ENCODE results near the gene C2orf92. TPM values are rescaled to one million over a fixed set of nuclear protein-coding genes. Genes with fewer than 3 reads are reported as not detected.

C2orf92 gene
- total RNA-seq, 1 donor from 2014 or later = 11.0 TPM

DNA sequence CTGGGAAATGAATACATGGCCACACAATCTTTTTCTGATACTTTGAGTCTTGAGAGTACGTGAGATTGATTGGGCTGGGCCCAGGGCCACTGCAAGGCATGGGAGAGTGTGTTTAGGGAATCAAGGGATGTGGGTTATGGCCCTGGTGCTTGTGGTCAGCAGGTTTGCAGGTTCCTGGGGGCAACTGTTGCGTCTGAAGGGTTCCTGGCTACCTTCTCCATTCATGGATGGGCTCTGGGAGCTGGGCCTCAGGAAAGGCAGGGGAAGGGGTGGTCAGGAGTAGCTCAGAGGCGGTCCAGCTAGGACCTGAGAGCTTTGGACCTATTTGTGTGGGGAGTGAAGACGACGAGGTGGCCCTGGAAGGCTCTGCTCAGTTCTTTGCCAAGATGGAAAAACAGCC is 35.5 kb downstream of the C2orf92 start:
- Histone ChIP-seq H3K27me3 (no peaks in the 10 kb centered on the region), H3K27ac (no peak overlapping the region), H3K36me3 (no peaks in the 10 kb centered on the region), H3K4me3 (no peak overlapping the region), H3K4me1 (no peaks in the 10 kb centered on the region), H3K9me3 (no peaks in the 10 kb centered on the region)
- TF ChIP-seq, protein P1, sequence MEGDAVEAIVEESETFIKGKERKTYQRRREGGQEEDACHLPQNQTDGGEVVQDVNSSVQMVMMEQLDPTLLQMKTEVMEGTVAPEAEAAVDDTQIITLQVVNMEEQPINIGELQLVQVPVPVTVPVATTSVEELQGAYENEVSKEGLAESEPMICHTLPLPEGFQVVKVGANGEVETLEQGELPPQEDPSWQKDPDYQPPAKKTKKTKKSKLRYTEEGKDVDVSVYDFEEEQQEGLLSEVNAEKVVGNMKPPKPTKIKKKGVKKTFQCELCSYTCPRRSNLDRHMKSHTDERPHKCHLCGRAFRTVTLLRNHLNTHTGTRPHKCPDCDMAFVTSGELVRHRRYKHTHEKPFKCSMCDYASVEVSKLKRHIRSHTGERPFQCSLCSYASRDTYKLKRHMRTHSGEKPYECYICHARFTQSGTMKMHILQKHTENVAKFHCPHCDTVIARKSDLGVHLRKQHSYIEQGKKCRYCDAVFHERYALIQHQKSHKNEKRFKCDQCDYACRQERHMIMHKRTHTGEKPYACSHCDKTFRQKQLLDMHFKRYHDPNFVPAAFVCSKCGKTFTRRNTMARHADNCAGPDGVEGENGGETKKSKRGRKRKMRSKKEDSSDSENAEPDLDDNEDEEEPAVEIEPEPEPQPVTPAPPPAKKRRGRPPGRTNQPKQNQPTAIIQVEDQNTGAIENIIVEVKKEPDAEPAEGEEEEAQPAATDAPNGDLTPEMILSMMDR (IDR thresholded peaks at IDR 0.05) = no peak
- no peak for TF ChIP-seq POLR2AphosphoS5 (IDR thresholded peaks at IDR 0.05; ENCODE audit: insufficient read depth in 1 of 2, low read depth in 1 of 2)
- TF ChIP-seq POLR2A (IDR thresholded peaks at IDR 0.05) = no peak
- DNase-seq (ENCODE audit: extremely low spot score in 2 of 2) = peak; percentile 64 to 79
- intact Hi-C loops (cut with DNase I) = loop anchor here (10.0 kb wide), 1 partner anchor 1480 kb away; the partner anchor contains the start of genes MITD1 and MRPL30

DNA sequence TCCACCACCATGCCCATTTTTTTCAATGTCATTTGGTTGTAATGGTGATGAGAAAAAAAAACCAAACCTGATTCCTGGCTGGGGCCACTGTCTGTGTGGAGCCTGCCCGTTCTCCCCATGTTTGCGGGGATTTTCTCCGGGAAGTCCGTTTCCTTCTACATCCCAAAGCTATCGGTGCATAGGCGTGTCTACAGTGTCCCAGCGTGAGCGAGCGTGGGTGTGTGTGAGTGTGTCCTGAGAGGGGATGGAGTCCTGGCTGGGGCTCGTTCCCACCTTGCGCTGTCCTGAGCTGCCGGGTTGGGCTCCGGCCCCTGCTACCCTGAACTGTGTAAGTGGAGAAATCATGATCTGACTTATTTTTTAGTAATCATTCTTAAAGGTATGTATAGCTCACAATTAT is 36.6 kb downstream of the C2orf92 start:
- no peaks in the 10 kb centered on the region for H3K9me3 ChIP-seq
- H3K27me3 ChIP-seq = no peaks in the 10 kb centered on the region
- no peaks in the 10 kb centered on the region for H3K36me3 ChIP-seq
- no peak overlapping the region for H3K27ac ChIP-seq
- H3K4me3 ChIP-seq = no peak overlapping the region
- intact Hi-C loops (cut with DNase I) = loop anchor here (10.0 kb wide), 1 partner anchor 1479 kb away; the partner anchor contains the start of genes MITD1 and MRPL30
- DNase-seq (ENCODE audit: extremely low spot score in 2 of 2) = peak in 1 of 2 donors; percentile 60
- no peaks in the 10 kb centered on the region for H3K4me1 ChIP-seq
- TF ChIP-seq POLR2AphosphoS5 (IDR thresholded peaks at IDR 0.05; ENCODE audit: insufficient read depth in 1 of 2, low read depth in 1 of 2) (no peak), POLR2A (IDR thresholded peaks at IDR 0.05) (no peak)
- TF ChIP-seq, protein P1 (IDR thresholded peaks at IDR 0.05) = no peak

DNA sequence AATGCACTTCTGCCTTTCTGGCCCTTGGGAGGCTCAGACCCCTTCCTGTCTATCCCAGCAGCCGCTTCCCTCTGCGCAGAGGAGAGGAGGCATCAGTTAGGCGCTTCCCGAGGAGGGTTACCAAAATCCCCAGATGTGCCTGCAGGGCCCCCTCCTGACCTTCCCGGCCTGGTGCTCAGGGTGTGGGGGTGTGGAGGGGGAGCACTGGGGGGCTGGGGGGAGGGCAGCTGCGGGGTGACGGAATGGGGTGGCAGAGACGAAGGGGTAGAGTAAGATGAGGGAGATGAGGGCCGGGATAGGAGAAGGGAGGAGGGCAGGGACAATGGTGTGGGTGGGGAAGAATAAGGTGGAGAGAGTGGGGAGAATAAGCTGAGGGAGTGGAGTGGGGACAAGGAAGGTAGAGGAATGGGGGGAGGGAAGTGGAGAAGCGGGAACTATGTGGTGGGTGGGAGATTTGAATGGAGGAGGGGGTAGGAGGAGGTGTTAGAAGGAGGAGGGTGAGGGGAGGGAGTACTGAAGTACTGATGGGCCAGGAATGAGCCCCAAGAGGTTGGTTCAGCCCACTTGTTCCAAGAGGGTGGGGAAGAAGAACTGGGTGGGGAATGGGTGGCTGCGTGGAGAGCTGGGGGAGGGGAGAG is 37.3 kb downstream of the C2orf92 start:
- Histone ChIP-seq H3K27me3 (no peaks in the 10 kb centered on the region), H3K27ac (no peak overlapping the region), H3K4me3 (no peak overlapping the region), H3K9me3 (no peaks in the 10 kb centered on the region), H3K36me3 (no peaks in the 10 kb centered on the region), H3K4me1 (no peaks in the 10 kb centered on the region)
- peak in 1 of 2 donors; percentile 52 for DNase-seq (ENCODE audit: extremely low spot score in 2 of 2)
- TF ChIP-seq POLR2AphosphoS5 (IDR thresholded peaks at IDR 0.05; ENCODE audit: insufficient read depth in 1 of 2, low read depth in 1 of 2) (no peak), POLR2A (IDR thresholded peaks at IDR 0.05) (no peak)
- TF ChIP-seq, protein P1 (IDR thresholded peaks at IDR 0.05) = no peak
- intact Hi-C loops (cut with DNase I) = loop anchor here (10.0 kb wide), 1 partner anchor 1478 kb away; the partner anchor contains the start of genes MITD1 and MRPL30

DNA sequence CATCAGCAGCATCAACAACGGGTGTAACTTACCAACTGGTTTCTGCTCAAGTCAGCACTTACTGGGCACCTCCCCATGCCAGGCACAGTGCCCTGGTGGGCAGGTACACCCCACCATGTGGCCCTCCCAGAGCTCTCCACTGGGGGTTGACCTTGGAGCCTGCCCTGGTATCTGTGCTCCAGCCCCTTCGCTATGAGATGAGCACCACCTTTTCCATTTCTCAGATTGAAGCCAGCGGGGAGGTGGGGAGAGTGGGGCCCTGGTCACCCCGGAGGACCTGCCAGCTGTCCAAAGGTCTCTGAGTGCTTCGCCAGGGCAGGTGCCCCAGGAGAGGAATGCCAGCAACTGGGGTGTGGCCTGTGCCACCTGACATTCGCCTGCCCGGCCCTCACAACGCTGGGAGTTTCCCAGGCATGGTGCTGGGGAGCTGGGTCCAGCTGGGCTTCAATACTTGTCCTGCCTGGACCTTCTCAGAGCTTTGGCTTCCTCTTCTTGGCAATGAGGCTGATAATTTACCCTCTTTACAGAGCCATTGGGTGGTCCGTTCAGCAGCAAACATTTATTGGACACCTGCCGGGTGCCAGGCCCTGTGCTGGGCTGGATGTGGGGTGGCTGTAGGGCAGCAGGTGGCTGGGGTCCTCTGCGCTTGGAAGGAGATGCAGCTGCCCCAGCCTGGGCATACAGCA is 38.0 kb downstream of the C2orf92 start:
- TF ChIP-seq POLR2AphosphoS5 (IDR thresholded peaks at IDR 0.05; ENCODE audit: insufficient read depth in 1 of 2, low read depth in 1 of 2) (no peak), POLR2A (IDR thresholded peaks at IDR 0.05) (no peak)
- TF ChIP-seq, protein P1 (IDR thresholded peaks at IDR 0.05) = no peak
- intact Hi-C loops (cut with DNase I) = loop anchor here (10.0 kb wide), 1 partner anchor 1477 kb away; the partner anchor contains the start of genes MITD1 and MRPL30

DNA sequence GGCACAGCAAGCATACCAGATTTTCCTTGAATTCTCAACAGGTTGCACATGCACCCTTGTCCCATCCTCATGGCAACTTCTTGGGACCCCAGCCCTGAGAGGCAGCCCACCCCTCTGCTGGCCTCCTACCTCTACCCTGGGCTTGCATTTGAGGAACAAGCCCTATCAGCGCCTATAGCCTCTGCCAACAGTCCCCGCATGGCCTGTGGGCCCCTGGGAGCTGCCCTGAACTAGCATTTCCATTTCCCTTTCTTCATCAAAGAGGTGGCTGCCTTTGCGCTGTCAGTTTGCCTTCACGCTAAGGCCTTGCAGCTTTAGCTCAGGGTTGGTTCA is 38.5 kb downstream of the C2orf92 start:
- no peak overlapping the region for H3K27ac ChIP-seq
- H3K36me3 ChIP-seq = no peaks in the 10 kb centered on the region
- no peaks in the 10 kb centered on the region for H3K27me3 ChIP-seq
- TF ChIP-seq, protein P1 (IDR thresholded peaks at IDR 0.05) = no peak
- TF ChIP-seq POLR2AphosphoS5 (IDR thresholded peaks at IDR 0.05; ENCODE audit: insufficient read depth in 1 of 2, low read depth in 1 of 2) (no peak), POLR2A (IDR thresholded peaks at IDR 0.05) (no peak)
- H3K9me3 ChIP-seq = no peaks in the 10 kb centered on the region
- no peak for DNase-seq (ENCODE audit: extremely low spot score in 2 of 2)
- no peak overlapping the region for H3K4me3 ChIP-seq
- no peaks in the 10 kb centered on the region for H3K4me1 ChIP-seq
- intact Hi-C loops (cut with DNase I) = loop anchor here (10.0 kb wide), 1 partner anchor 1477 kb away; the partner anchor contains the start of genes MITD1 and MRPL30

More for the DNA sequence above, 38.0 kb downstream of the C2orf92 start:
- no peak for DNase-seq (ENCODE audit: extremely low spot score in 2 of 2)
- no peak overlapping the region for H3K4me3 ChIP-seq
- no peak overlapping the region for H3K27ac ChIP-seq
- H3K27me3 ChIP-seq = no peaks in the 10 kb centered on the region
- no peaks in the 10 kb centered on the region for H3K9me3 ChIP-seq
- no peaks in the 10 kb centered on the region for H3K4me1 ChIP-seq
- no peaks in the 10 kb centered on the region for H3K36me3 ChIP-seq

Data from vagina (tissue), 2 donors.